Pons (tissue), 1 donor: Measurements from ENCODE around the gene LMF2.

Source experiments
- DNase-seq: peaks from one replicate; pipeline ENCODE4 v3.0.0-alpha.2; 2016; ENCODE audit warnings: low spot score

The LMF2 gene

GRCh38 chr22:50465066-50465930, 42.2 kb downstream of the LMF2 start:
- DNase-seq: no peak

DNA sequence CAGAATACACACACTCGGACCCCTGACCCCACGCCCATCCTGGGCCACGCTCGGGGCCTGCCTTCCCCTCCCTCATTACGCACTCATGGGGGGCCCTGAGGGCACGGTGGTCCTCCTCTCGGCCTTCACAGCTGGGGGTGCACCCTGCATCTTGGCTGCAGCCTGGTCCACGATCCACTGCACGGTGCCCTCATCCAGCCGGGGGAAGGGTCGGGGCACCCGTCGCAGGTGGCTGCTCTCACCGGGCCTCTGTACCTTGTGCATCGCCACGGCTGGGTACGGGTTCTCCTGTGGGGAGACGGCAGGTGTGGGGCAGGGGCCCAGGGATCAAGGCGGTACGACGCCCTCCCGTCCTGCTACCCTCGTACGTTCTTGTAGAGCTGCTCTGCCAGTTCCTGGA, 43.1 kb downstream of the LMF2 start:
- DNase-seq: no peak

DNA sequence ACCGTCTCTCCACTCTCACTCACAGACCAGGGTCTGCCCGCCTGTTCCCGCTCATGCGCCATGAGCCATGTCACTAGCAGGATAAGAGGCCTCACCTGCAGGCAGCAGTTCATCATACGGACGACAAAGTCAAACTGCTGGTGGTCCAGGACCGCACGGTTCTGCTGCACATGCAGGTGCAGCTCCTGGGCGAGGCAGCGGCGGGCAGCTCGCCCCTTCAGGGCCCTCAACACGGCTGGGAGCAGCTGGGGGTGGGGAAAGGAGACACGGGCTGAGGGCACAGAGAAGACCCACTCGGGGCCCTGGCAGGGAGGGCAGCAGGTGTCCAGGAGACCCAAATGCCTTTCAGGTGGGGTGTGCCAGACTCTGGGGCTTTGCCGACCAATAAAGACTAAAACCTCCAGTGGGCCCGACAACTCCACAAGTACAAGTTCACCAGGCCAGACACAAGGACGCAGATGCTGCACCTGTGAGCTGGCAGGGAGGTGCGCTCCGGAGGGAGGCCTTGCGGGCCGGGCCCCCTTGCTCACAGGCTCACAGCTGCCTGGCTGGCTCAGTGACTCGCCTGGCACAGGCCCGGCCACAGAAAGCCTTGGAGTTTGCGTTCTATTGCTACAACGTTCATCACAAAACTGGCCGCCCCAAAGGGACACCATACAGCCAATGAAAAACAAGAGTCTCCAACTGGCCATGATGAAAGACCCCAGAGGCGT, 44.2 kb downstream of the LMF2 start:
- DNase-seq: no peak

- no peak for DNase-seq
Observed at GRCh38 chr22:50461979-50462540, 45.4 kb downstream of the LMF2 start.

GRCh38 chr22:50461536-50461935, 46.0 kb downstream of the LMF2 start:
- no peak for DNase-seq

DNA sequence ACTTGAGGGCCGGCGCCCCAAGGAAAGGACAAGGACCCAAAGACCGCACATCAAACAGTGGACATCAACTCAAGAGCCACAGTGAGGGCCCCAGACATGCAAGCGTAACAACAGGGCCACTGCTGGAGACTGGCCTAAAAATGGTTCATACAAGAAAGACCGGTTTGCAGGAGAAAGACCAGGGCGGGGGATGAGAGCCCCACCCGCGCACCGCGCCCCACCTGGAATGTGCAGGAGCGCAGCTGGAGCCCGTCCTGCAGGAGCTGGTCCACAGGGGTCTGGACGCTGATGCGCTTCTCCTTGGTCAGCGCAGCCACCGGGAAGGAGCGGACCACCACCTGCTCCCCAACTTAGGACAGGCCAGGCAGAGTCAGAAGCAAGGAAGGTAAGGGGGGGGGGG, 46.6 kb downstream of the LMF2 start:
- no peak for DNase-seq

DNA sequence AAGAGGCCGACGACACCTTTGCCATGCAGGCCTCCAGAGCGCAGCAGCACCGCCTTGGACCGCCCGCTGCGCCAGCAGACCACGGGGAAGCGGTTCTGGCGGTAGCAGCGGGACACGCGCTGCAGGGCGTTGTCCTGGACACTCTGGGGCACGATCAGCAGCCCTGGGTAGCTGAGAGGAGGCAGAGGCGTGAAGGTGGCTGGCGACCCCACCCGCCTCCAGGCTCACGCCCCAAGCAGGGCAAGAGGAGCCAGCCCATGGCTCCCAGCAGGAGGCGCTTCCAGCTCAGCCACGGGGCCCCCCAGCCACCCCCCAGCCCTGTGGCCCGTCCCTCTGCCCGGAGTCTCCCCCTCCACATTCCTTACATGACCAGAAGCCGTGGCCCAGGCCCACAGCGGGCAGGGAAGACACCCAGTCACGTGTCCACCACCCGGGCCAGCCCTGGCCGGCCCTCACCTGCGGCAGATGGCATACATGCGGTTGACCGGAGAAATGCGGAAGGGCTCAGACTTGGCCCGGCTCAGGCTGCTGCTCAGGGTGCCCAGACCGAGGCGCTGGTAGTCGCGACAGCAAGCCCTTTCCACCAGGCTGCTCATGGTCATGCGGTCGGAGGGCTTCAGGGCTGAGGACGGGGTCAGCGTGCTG, 47.9 kb downstream of the LMF2 start:
- no peak for DNase-seq

GRCh38 chr22:50459016-50459415, 48.5 kb downstream of the LMF2 start:
- DNase-seq: no peak

GRCh38 chr22:50456466-50457234, 50.9 kb downstream of the LMF2 start:
- no peak for DNase-seq

DNA sequence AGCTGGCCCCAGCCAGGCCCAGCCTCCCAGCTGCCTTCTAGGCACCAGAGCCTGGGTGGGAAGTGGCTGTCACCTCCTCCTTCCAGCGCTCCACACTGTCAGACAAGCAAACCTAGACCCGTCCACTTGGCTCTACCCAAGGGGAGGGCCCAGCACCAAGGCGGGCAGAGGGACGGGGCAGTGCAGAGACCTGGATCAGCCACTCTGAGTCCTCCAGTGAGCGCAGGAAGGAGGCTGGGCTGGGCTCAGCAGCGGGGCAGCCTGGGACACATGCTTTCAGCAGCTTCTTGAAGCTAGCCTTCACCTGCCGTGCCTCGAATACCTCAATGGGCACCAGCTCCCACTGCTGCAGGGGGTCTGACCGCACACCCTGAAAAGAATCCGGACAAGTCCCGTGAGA, 51.5 kb downstream of the LMF2 start:
- no peak for DNase-seq

DNA sequence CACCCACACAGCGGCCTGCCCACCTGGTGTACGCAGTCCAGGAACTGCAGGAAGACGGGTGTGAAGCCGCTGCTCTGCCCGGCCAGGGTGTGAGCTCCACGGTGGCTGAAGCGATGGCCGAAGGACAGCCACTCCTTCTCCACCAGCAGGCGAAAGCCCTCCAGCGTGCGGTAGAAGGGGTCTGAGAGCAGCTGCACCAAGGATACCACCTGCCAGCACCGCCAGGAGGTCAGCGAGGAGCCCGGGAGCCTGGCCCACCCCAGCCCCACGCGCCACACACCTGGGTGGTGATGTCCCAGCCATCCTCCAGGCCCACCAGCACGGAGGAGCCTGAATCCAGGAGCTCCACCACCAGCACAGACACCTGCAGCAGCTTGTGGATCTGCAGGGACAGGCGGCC, 52.3 kb downstream of the LMF2 start:
- DNase-seq: no peak

- no peak for DNase-seq
Observed at GRCh38 chr22:50454556-50455075, 52.9 kb downstream of the LMF2 start.
